Hair follicle dermal papilla cell (primary cell): ENCODE results near the gene OR4D6. TPM values are rescaled to one million over a fixed set of nuclear protein-coding genes. Genes with fewer than 3 reads are reported as not detected.

Source experiments
- total RNA-seq: library from RNA; depleted of rRNA; stranded (reverse); fragments of >200 nt; gene quantifications from 2 replicates; pipeline ENCODE4 v1.2.3, GENCODE V29; 2012

Gene OR4D6
- total RNA-seq, result not detected in 2 replicates

DNA sequence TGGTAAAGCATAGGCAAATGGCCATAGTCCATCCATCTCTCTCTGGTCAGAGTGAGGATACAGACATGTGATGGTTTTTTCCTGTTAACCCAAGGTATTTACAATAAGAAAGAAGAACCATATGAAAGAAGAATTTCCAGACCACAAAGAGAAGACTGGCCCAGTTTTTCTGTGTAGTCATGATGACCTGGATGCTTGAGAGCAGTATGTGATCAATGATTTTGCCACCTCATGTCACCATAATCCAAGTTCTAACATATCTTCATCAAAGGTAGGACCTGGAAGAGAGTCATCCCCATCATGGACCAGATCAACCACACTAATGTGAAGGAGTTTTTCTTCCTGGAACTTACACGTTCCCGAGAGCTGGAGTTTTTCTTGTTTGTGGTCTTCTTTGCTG, at the start of gene OR4D6:
OR4D6 (plus strand) TSS at position 301 of the 400 bp plus-strand sequence; CDS start at position 301, 0 bp downstream.

GRCh38 chr11:59426361-59427067, 30.2 kb upstream of the OR4D6 start, which contains the start of gene OR5A2:
OR5A2 (minus strand) TSS chr11:59426413; CDS start chr11:59422953, 3,460 bp downstream.

DNA sequence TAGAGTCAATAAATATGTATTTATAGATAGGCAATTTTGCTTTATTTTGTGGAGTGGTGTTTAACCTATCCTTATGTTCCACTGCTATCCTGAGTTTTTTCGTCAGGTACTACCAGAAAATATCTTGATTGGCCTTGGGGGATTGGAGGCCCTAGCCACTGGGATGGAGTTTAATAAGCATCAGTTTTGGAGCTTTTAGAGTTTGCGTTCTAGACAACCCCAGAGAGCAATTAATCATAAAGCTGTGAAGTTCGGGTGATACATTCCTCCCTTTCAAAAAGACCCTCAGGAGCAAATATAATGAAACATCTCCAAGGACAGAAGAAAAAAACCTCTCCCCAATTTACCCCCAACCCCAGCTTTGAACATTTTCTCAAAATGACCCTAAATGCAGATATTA, 20.6 kb upstream of the OR4D6 start, which contains the start of gene OR5A1:
OR5A1 (plus strand) TSS at position 301 of the 400 bp plus-strand sequence. CDS start 6,700 bp downstream, outside the sequence.

DNA sequence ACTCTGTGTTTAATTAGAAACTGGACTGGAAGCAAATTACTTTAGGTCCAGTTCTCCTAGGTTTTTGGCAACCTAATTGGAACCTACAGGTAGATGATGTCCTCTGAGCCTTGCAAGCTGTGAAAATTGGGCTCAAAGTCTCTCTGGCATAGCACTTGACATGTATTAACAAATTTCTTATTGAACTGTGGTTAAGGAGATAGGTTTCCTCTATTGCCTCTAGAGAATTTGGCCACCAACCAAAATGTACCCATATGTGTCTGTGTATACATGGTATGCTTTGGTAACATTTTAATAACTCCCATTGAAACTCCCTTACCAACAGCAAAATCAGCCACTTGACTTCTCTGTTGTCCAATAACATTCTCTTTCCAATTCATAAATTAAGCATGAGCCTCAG, 16.3 kb downstream of the OR4D6 start, which contains the start of gene OR4D10:
OR4D10 (plus strand) TSS at position 301 of the 400 bp plus-strand sequence. CDS start 4,115 bp downstream, outside the sequence.

DNA sequence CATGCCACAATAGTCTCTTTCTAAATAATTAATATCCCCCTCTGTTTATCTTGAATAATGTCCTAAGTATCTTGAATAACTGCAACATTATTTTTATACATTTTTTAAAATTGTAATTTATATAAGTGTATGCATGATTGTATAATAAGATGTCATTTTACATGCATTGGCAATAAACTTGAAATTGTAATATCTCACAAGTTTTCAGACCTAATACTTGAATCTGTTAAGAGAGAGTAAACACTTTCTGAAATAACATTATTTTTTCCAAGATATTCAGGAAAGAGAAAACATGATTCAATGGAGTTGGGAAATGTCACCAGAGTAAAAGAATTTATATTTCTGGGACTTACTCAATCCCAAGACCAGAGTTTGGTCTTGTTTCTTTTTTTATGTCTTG, 46.5 kb downstream of the OR4D6 start, which contains the start of gene OR4D11:
OR4D11 (plus strand) TSS at position 301 of the 400 bp plus-strand sequence; CDS start at position 301, 0 bp downstream.

Other genes with a start within 250 kb of the OR4D6 start
- gene MPEG1, start 244.0 kb upstream of the OR4D6 start, total RNA-seq, result not detected in 2 replicates
- not detected in 2 replicates for gene OR5AN1, start 98.1 kb upstream of the OR4D6 start, total RNA-seq
- not detected in 2 replicates for gene OR5A2, start 30.5 kb upstream of the OR4D6 start, total RNA-seq
- gene OR5A1, start 20.5 kb upstream of the OR4D6 start, total RNA-seq, result not detected in 2 replicates
- gene OR4D10, start 16.4 kb downstream of the OR4D6 start, total RNA-seq, result not detected in 2 replicates
- gene OR4D11, start 46.6 kb downstream of the OR4D6 start, total RNA-seq, result 0.16 TPM in 1 of 2 replicates, not detected in the other
- gene OR4D9, start 54.6 kb downstream of the OR4D6 start, total RNA-seq, result not detected in 2 replicates
- 28.4 and 30.3 TPM in 2 replicates for gene OSBP, start 158.8 kb downstream of the OR4D6 start, total RNA-seq
- gene PATL1, start 212.1 kb downstream of the OR4D6 start, total RNA-seq, result 15.6 and 15.8 TPM in 2 replicates